Measurements from ENCODE around the gene SAC3D1.

Gene SAC3D1

GRCh38 chr11:65040847-65041622 lies at the start of gene SAC3D1:
Gene SAC3D1 (plus strand): TSS chr11:65041210. CDS start chr11:65041293, 83 bp downstream.
- no peak for TF ChIP-seq CTCF (IDR thresholded peaks at IDR 0.05; ENCODE audit: control extremely low read depth, extremely low read depth, low read depth, missing control alignments)
- DNase-seq (ENCODE audit: extremely low spot score), result peak; percentile 96
- CTCF ChIA-PET, result interaction anchor here (0.8 to 7.3 kb wide), 9 partner anchors 9 to 292 kb away, joined by 3 to 46 read pairs (median 4); partner anchors contain the start of genes ARL2, CDCA5, DPF2 and TM7SF2
- POLR2A ChIA-PET, result no interaction called here

- TF ChIP-seq CTCF (IDR thresholded peaks at IDR 0.05; ENCODE audit: control extremely low read depth, extremely low read depth, low read depth, missing control alignments), result no peak
- ChIA-PET POLR2A (no interaction called here), CTCF (interaction anchor here (1.4 to 6.2 kb wide), 2 partner anchors 19 to 20 kb away, joined by 5 to 34 read pairs; partner anchors contain the start of gene ARL2)
- no peak for DNase-seq (ENCODE audit: extremely low spot score)
Observed at GRCh38 chr11:64994318-64994717, 46.7 kb upstream of the SAC3D1 start.

GRCh38 chr11:64996327-64996709 lies 44.7 kb upstream of the SAC3D1 start:
- CTCF ChIA-PET, result interaction anchor here (0.7 to 6.2 kb wide), 12 partner anchors 8 to 229 kb away, joined by 3 to 34 read pairs (median 4); partner anchors contain the start of gene ARL2
- TF ChIP-seq CTCF (IDR thresholded peaks at IDR 0.05; ENCODE audit: control extremely low read depth, extremely low read depth, low read depth, missing control alignments), result no peak
- DNase-seq (ENCODE audit: extremely low spot score), result no peak
- POLR2A ChIA-PET, result no interaction called here

- ChIA-PET CTCF (interaction anchor here (0.6 to 6.2 kb wide), 15 partner anchors 9 to 229 kb away, joined by 3 to 34 read pairs (median 3); partner anchors contain the start of gene ARL2), POLR2A (interaction anchor here (0.5 kb wide), 1 partner anchor 292 kb away, joined by 3 read pairs; no protein-coding TSS in a partner anchor)
- peak; percentile 62 for DNase-seq (ENCODE audit: extremely low spot score)
- TF ChIP-seq CTCF (IDR thresholded peaks at IDR 0.05; ENCODE audit: control extremely low read depth, extremely low read depth, low read depth, missing control alignments), result peak; percentile 29
Observed at GRCh38 chr11:64996710-64997380, 44.2 kb upstream of the SAC3D1 start, which contains the start of gene BATF2. Gene BATF2 (minus strand): TSS chr11:64996971. CDS start chr11:64996914, 57 bp downstream.

- POLR2A ChIA-PET, result no interaction called here
- CTCF ChIA-PET, result interaction anchor here (1.0 to 6.2 kb wide), 7 partner anchors 15 to 154 kb away, joined by 3 to 34 read pairs (median 7); partner anchors contain the start of genes ARL2 and CDC42BPG
- no peak for DNase-seq (ENCODE audit: extremely low spot score)
- TF ChIP-seq CTCF (IDR thresholded peaks at IDR 0.05; ENCODE audit: control extremely low read depth, extremely low read depth, low read depth, missing control alignments), result no peak
Observed at GRCh38 chr11:64998141-64998540, 42.9 kb upstream of the SAC3D1 start.

GRCh38 chr11:64998690-64999431 lies 42.1 kb upstream of the SAC3D1 start:
- ChIA-PET POLR2A (no interaction called here), CTCF (interaction anchor here (1.0 to 6.2 kb wide), 5 partner anchors 14 to 251 kb away, joined by 3 to 34 read pairs (median 4); partner anchors contain the start of genes ARL2 and CDC42BPG)
- TF ChIP-seq CTCF (IDR thresholded peaks at IDR 0.05; ENCODE audit: control extremely low read depth, extremely low read depth, low read depth, missing control alignments), result no peak
- DNase-seq (ENCODE audit: extremely low spot score), result no peak

Data from GM10248 (cell line).